Sigmoid colon (tissue), 7 donors: ENCODE results near the gene CDC42SE2. TPM values are rescaled to one million over a fixed set of nuclear protein-coding genes. Genes with fewer than 3 reads are reported as not detected.

Experiments
- DNase-seq: peaks from one replicate; pipeline ENCODE4 v3.0.0-alpha.2; 2019
- H3K27ac ChIP-seq, 4 donors: fragments of 200-600 bp; sonication (generic); one replicate each; pipeline ENCODE4 v1.5.1; 2016 to 2019; ENCODE audit warnings: mild to moderate bottlenecking in 1 of 4
- H3K27me3 ChIP-seq, 3 donors: fragments of 200-600 bp; sonication (generic); one replicate each; pipeline ENCODE4 v1.5.1; 2019; ENCODE audit warnings: mild to moderate bottlenecking in 1 of 3
- H3K36me3 ChIP-seq, 4 donors: fragments of 200-600 bp; sonication (generic); one replicate each; pipeline ENCODE4 v1.5.1; 2016 to 2019
- H3K4me1 ChIP-seq, 4 donors: fragments of 200-600 bp; sonication (generic); one replicate each; pipeline ENCODE4 v1.5.1; 2017 to 2019
- H3K4me3 ChIP-seq, 4 donors: fragments of 200-600 bp; sonication (generic); one replicate each; pipeline ENCODE4 v1.5.1; 2017 to 2019; ENCODE audit warnings: mild to moderate bottlenecking in 2 of 4, moderate library complexity in 1 of 4
- H3K9me3 ChIP-seq, 4 donors: fragments of 200-600 bp in 3 of 4; sonication (generic) in 3 of 4; one replicate each; pipeline versions ENCODE4 v1.5.1 to v1.6.1; 2013 to 2019
- CTCF ChIP-seq, 4 experiments: fragments of 450-650 bp in 3 of 4; fragments of 200-600 bp in 1 of 4; IDR thresholded peaks; one replicate each; pipeline ENCODE4 v1.5.1; 2016 to 2019; ENCODE audit warnings: antibody characterized with exemption in 4 of 4, mild to moderate bottlenecking in 3 of 4, moderate library complexity in 2 of 4
- EP300 ChIP-seq, 4 donors: sonication (generic); formaldehyde crosslinking; IDR thresholded peaks; one replicate each; pipeline ENCODE4 v1.6.1; 2017; ENCODE audit warnings: antibody characterized with exemption in 4 of 4
- POLR2A ChIP-seq, 2 donors: fragments of 450-650 bp; IDR thresholded peaks; one replicate each; pipeline ENCODE4 v1.6.1; 2016; ENCODE audit warnings: antibody characterized with exemption in 2 of 2, mild to moderate bottlenecking in 2 of 2, moderate library complexity in 2 of 2
- POLR2AphosphoS5 ChIP-seq, 4 donors: sonication (generic); formaldehyde crosslinking; IDR thresholded peaks; one replicate each; pipeline ENCODE4 v1.6.1; 2017; ENCODE audit warnings: antibody characterized with exemption in 4 of 4
- WGBS, 2 donors: extraction: QIAGEN DNeasy Blood & Tissue Kit; methylation state at CpG; one replicate each; pipeline ENCODE4 v1.1.7; 2013; 5-methylcytosine and 5-hydroxymethylcytosine counted together
- intact Hi-C: fragments of 100-400 bp; cut with DNase I; formaldehyde crosslinking; loops from one replicate; pipeline ENCODE4 v1.15.1; 2023
- polyA plus RNA-seq, 3 donors: library from polyadenylated mRNA; stranded (reverse); fragments of 200-250 nt; gene quantifications; one replicate each; pipeline ENCODE4 v1.2.3, GENCODE V29; 2013
- total RNA-seq, 4 donors: library from RNA; depleted of rRNA; stranded (reverse); fragments of >200 nt; gene quantifications; one replicate each; pipeline ENCODE4 v1.1.0, GENCODE V29; 2016
- donor health status: healthy with polysubstance abuse.
- donor health status: Bipolar disorder and iron deficiency.
- donor health status: healthy.

CDC42SE2 gene
- total and polyA plus RNA-seq, 7 donors, result 24.1 to 109 (median 33.2) TPM

GRCh38 chr5:131405674-131406073, 141.8 kb downstream of the CDC42SE2 start:
- no peaks in the 10 kb centered on the region for H3K4me1 ChIP-seq
- WGBS, 2 donors, result 92% methylated on average over 2 of the region's 2 CpGs
- TF ChIP-seq POLR2A (IDR thresholded peaks at IDR 0.05) (no peak), CTCF (IDR thresholded peaks at IDR 0.05) (no peak), POLR2AphosphoS5 (IDR thresholded peaks at IDR 0.05) (no peak), EP300 (IDR thresholded peaks at IDR 0.05) (no peak)
- no peak overlapping the region for H3K27ac ChIP-seq
- no peak for DNase-seq
- intact Hi-C loops, result no loop called here
- no peak overlapping the region for H3K4me3 ChIP-seq
- peaks cover 3 to 19% (median 8%) of the 10 kb centered on the region in 4 donors for H3K36me3 ChIP-seq
- H3K9me3 ChIP-seq, result peaks cover 0 to 6% (median 4%) of the 10 kb centered on the region in 4 donors
- H3K27me3 ChIP-seq, result no peaks in the 10 kb centered on the region

- Histone ChIP-seq H3K36me3 (peaks cover 2 to 19% (median 8%) of the 10 kb centered on the region in 4 donors), H3K9me3 (peaks cover 0 to 6% (median 4%) of the 10 kb centered on the region in 4 donors), H3K27me3 (no peaks in the 10 kb centered on the region), H3K4me1 (no peaks in the 10 kb centered on the region), H3K27ac (no peak overlapping the region), H3K4me3 (no peak overlapping the region)
- intact Hi-C loops, result no loop called here
- 84 to 94% methylated on average over 2 of the region's 2 CpGs for WGBS, 2 donors
- no peak for DNase-seq
- no peak for TF ChIP-seq POLR2A (IDR thresholded peaks at IDR 0.05)
- TF ChIP-seq POLR2AphosphoS5 (IDR thresholded peaks at IDR 0.05), result no peak
Observed at GRCh38 chr5:131406076-131406475, 142.2 kb downstream of the CDC42SE2 start.

- Histone ChIP-seq H3K4me1 (no peaks in the 10 kb centered on the region), H3K4me3 (no peak overlapping the region), H3K9me3 (peaks cover 0 to 6% (median 4%) of the 10 kb centered on the region in 4 donors), H3K27me3 (no peaks in the 10 kb centered on the region), H3K36me3 (peaks cover 0 to 15% (median 8%) of the 10 kb centered on the region in 4 donors), H3K27ac (no peak overlapping the region)
- TF ChIP-seq POLR2A (IDR thresholded peaks at IDR 0.05) (no peak), EP300 (IDR thresholded peaks at IDR 0.05) (no peak), POLR2AphosphoS5 (IDR thresholded peaks at IDR 0.05) (no peak), CTCF (IDR thresholded peaks at IDR 0.05) (no peak)
- 60 to 86% methylated on average over 6 of the region's 6 CpGs for WGBS, 2 donors
- intact Hi-C loops, result no loop called here
- no peak for DNase-seq
Observed at GRCh38 chr5:131406975-131407638, 143.3 kb downstream of the CDC42SE2 start.

GRCh38 chr5:131413605-131414559, 150.0 kb downstream of the CDC42SE2 start:
- WGBS, 2 donors, result 79 to 90% methylated on average over 4 of the region's 4 CpGs
- Histone ChIP-seq H3K4me3 (no peak overlapping the region), H3K9me3 (no peaks in the 10 kb centered on the region), H3K4me1 (no peaks in the 10 kb centered on the region), H3K27ac (no peak overlapping the region), H3K36me3 (no peaks in the 10 kb centered on the region), H3K27me3 (no peaks in the 10 kb centered on the region)
- no peak for DNase-seq
- TF ChIP-seq POLR2A (IDR thresholded peaks at IDR 0.05) (no peak), EP300 (IDR thresholded peaks at IDR 0.05) (no peak), POLR2AphosphoS5 (IDR thresholded peaks at IDR 0.05) (no peak), CTCF (IDR thresholded peaks at IDR 0.05) (no peak)
- intact Hi-C loops, result loop anchor here (10.0 kb wide), 1 partner anchor 149 kb away; the partner anchor contains the start of gene CDC42SE2

GRCh38 chr5:131416729-131417128, 152.9 kb downstream of the CDC42SE2 start:
- 55 to 68% methylated on average over 3 of the region's 3 CpGs for WGBS, 2 donors
- TF ChIP-seq POLR2A (IDR thresholded peaks at IDR 0.05), result no peak
- no peak for TF ChIP-seq EP300 (IDR thresholded peaks at IDR 0.05)
- no peak for TF ChIP-seq POLR2AphosphoS5 (IDR thresholded peaks at IDR 0.05)
- TF ChIP-seq CTCF (IDR thresholded peaks at IDR 0.05), result no peak
- Histone ChIP-seq H3K36me3 (no peaks in the 10 kb centered on the region), H3K27ac (no peak overlapping the region), H3K27me3 (no peaks in the 10 kb centered on the region), H3K4me3 (no peak overlapping the region), H3K9me3 (no peaks in the 10 kb centered on the region), H3K4me1 (no peaks in the 10 kb centered on the region)
- intact Hi-C loops, result loop anchor here (2.0 to 10.0 kb wide), 3 partner anchors 152 to 1514 kb away; partner anchors contain the start of genes CDC42SE2, CHSY3 and HINT1
- DNase-seq, result no peak
